Dedifferentiated amniotic fluid mesenchymal stem cell (primary cell): Measurements from ENCODE around the gene SNX30.
A peak's percentile ranks its signal among the peaks of the same experiment; 100 is the strongest.

Experiments
- DNase-seq: peaks from one replicate; pipeline ENCODE4 v3.0.0-alpha.2; 2016; ENCODE audit errors: extremely low spot score

Gene SNX30

DNA sequence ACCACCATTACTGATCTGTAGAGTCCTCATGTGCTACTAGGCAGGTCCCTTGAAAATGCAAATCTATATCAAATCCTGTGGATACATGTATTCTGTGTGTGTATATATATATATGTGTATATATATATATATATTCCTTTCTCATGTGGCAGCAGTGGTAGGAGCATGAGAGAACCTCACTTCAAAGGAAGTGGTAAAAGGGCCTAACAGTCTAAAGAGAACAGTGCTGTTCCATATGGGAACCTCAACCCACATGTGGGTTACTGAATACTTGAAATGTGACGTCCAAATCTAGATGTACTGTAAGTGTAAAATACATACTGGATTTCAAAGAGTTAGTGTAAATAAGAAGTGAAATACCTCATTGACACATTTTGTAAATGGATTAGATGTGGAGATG lies 134.8 kb downstream of the SNX30 start:
- no peak for DNase-seq

GRCh38 chr9:112886351-112886750 lies 135.8 kb downstream of the SNX30 start:
- DNase-seq = no peak

DNA sequence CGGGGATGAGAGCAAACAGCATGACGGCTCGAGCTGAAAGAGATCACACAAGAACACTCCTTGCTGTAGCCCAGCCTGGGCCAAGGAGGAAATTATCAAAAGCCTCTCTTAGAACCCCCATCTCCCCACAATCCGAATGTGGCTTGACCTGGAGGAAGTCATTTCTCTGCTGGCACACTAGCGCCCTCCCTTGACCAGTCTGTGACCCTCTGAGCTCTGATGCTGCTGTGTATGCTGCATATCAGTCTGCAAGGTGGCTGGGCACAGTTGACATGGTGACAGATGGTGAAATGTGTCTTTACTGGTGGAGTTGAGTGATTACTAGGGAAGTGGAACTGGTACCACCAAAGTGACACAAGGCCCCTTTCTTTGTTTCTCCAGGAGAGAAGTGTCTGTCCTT lies 136.8 kb downstream of the SNX30 start:
- no peak for DNase-seq

GRCh38 chr9:112890106-112891081 lies 139.8 kb downstream of the SNX30 start, which contains the start of gene SLC46A2:
Gene SLC46A2, minus strand, starts transcription at chr9:112890876. Its CDS starts 195 bp downstream, at chr9:112890681.
- no peak for DNase-seq

DNA sequence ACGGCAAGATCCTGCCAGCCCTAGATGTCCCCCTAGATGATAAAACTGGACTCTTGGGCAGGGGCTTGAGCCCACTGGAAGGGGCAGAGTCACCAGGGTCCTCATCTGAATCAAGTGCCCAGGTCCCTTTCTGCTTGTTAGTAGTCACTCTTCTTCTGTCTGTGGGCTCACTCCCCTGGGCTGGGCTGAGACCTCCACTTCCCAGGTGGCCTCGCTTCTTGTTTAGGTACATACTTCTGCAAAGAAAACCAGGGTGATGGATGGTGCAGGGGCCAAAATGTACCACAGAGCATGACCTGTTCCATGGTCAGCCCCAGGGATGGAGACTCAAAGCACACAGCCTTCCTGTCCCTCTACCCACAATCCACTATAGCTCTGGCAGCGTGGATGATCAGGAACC lies 141.0 kb downstream of the SNX30 start:
- no peak for DNase-seq

DNA sequence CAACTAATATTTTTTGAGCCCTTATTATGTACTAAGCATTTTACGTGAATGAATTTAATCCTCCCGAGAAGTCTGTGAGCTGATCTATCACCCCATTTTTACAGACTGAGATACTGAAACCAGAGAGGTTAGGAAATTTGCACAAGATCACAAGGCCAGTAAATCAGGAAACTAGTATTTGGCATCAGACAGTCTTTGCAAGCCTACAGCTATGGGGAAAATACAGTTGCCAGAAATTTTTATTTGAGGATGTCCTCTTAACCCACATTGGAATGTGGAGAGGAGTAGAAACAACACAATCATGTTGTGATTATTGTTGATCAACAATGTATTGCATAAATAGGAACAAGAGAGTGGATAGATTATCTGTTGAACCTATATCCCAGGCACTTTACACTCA lies 142.4 kb downstream of the SNX30 start:
- DNase-seq = no peak

GRCh38 chr9:112894041-112894440 lies 143.5 kb downstream of the SNX30 start:
- no peak for DNase-seq

GRCh38 chr9:112894699-112895098 lies 144.1 kb downstream of the SNX30 start:
- DNase-seq = no peak

- DNase-seq = no peak
Observed at GRCh38 chr9:112896131-112896530, 145.6 kb downstream of the SNX30 start.

- no peak for DNase-seq
Observed at GRCh38 chr9:112898872-112899311, 148.3 kb downstream of the SNX30 start.

GRCh38 chr9:112900488-112900887 lies 149.9 kb downstream of the SNX30 start:
- DNase-seq = no peak

DNA sequence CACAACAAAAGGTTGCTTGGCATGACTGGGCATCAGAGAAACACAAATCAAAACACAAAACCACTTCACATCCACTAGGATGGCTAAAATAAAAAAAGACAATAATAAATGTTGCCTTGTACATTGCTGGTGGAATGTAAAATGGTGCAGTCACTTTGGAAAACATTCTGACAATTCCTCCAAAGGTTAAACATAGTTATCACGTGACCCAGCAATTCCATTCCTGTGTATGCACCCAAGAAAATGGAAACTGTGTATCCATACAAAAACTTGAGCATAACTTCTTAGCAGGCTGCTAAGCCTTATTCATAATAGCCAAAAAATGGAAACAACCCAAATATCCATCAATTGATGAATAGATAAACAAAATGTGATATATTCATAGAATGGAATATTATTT lies 150.3 kb downstream of the SNX30 start:
- DNase-seq = no peak

DNA sequence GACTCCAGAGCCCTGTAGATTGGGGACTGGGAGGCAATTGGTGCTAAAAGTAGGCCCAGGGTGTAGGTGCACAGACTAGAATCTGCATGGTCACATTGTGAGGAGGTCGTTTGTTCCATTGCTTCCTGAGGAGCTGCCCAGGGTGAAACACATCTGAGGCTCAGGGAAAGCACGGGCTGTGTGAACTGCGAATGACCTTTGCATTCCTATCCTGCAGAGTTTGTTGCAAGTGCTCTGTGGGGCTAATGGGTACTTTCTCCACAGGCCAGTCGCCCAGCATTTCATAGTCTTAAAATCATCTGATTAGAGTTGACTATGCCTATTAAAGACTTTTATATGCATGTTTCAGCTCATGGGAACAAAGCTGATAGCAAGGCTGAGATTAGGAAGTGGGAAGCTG lies 154.5 kb downstream of the SNX30 start:
- no peak for DNase-seq

- DNase-seq = no peak
Observed at GRCh38 chr9:112911736-112912135, 161.2 kb downstream of the SNX30 start.

- no peak for DNase-seq
Observed at GRCh38 chr9:112912636-112913035, 162.1 kb downstream of the SNX30 start.

DNA sequence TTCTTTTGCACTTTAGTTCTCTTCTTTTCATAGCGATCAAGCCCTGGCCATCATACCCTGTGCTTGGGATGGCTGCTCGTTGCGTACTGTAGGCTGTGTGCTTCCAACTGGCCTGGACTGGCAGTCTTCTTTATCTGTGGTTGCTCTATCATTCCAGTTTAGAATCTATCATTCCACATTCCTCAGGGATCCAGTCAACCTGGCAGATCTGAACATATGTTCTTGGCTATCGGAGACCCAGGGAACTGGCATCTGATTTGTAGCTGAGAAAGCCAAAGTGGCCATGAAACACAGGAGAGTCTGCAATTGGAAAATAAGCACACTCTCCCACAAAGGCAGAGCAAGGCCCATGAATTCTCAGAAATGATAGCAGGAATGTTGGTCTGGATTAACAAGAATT lies 162.8 kb downstream of the SNX30 start:
- no peak for DNase-seq

- DNase-seq = no peak
Observed at GRCh38 chr9:112914524-112914923, 164.0 kb downstream of the SNX30 start.

DNA sequence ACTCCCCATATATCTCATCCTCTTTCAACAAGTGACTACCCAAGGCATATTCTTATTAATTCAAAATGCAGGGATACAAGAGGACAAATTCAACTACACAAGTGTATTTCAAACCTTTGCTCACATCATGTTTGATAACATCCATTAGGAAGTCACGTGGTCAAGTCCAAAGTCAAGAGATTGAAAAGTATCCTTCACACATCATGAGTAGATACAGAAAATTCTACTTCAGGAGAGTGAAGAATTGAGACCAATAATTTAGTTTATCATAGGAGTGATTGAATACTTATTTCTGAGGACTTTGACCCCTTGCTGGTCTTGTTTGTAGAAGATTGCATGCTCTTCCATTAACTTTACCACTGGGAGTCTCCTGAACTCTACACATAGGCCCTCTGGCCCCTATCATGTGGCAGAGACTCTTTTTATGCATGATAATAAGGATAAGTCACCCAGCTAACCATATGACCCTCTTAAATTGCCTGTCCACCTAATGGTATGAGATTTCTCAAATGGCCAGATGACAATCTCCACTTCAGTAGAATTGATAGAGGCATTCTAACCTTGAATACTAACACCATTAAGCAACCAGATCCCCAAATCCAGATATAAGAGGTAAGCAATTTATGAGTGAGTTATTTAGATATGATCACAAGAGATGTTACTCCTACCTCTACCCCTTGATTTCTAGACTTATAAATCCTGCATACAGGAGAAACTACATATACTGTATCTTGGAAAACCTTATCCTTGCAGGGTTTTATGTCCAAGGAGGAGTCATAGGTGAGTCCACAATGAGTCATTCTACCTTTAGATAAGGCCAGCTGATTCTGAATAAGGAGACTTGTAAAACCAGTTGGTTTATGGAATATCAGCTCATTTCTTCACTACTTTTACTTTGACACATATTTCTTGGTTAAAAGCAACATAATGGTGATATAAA lies 166.8 kb downstream of the SNX30 start:
- no peak for DNase-seq

GRCh38 chr9:112917987-112918362 lies 167.4 kb downstream of the SNX30 start:
- DNase-seq = no peak

DNA sequence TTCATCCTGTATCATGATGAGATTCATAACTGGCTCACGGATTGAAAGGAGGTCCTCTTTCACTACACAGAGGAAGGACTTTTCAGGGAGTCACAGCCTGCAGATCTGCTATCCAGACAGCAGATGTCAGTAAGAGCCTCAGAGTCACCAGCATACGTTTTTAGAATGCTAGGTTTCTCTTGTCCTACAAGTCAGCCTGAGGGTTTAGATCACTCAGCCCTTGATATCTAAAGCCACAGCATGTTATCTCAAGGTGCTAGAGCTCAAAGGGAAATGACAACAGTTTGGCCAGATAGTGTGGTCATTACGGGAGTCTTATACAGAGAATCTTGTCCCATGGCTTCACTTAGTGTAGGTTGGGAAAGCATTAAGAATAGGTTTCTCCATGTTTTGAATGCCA lies 171.0 kb downstream of the SNX30 start:
- peak; percentile 54 for DNase-seq
